ENCODE data around the gene SH2D3C. TPM values are rescaled to one million over a fixed set of nuclear protein-coding genes. Genes with fewer than 3 reads are reported as not detected.

The SH2D3C gene
- total and polyA plus RNA-seq, 9 of the 15 experiments (the other 6 are each of a cell fraction or from before 2014, with no cell fraction given), result 0.03 to 1.2 (median 0.22) TPM; not detected in 1

DNA sequence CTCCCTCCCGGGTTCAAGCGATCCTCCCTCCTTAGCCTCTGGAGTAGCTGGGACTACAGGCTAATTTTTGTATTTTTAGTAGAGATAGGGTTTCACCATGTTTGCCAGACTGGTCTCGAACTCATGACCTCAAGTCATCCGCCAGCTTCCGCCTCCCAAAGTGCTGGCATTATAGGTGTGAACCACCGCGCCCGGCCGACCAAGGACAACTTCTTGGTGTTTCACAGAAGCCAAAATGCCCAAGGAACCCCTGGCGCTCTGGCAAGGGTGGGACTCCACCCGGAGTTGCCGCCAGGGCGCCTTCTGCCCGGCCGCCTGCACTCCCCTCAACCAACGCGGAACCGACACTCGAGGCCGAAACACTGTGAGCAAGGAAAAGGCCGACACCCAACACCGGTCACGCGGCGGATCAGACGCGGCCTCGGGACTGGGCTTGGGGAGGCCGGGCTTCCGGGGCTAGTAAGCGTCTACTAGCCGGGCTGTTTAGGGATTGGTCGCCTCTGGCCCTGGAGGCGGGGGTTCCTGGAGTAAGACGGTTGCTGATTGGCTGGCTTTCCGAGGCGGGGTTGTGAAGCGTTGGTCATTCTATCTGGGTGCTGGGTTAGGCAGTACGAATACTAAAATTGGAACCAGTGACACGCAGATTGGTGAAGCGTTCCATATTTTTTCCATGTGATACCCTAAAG lies 79.3 kb downstream of the SH2D3C start (continued):
- TF ChIP-seq, protein P1, sequence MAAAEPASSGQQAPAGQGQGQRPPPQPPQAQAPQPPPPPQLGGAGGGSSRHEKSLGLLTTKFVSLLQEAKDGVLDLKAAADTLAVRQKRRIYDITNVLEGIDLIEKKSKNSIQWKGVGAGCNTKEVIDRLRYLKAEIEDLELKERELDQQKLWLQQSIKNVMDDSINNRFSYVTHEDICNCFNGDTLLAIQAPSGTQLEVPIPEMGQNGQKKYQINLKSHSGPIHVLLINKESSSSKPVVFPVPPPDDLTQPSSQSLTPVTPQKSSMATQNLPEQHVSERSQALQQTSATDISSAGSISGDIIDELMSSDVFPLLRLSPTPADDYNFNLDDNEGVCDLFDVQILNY (CRISPR knock-in tag; IDR thresholded peaks at IDR 0.05), result 0 out of 2 replicates have a peak, but pooled peaks have one; percentile 47
- TF ChIP-seq CREB1 (IDR thresholded peaks at IDR 0.05), result 0 out of 2 replicates have a peak, but pooled peaks have one; percentile 32
- TF ChIP-seq CREB1 (CRISPR knock-in tag; IDR thresholded peaks at IDR 0.05), result peak; percentile 82
- TF ChIP-seq ATF2 (CRISPR knock-in tag; IDR thresholded peaks at IDR 0.05), result no peak
- TF ChIP-seq ELF1 (tag; IDR thresholded peaks at IDR 0.05), result peak; percentile 89
- TF ChIP-seq, protein P2, sequence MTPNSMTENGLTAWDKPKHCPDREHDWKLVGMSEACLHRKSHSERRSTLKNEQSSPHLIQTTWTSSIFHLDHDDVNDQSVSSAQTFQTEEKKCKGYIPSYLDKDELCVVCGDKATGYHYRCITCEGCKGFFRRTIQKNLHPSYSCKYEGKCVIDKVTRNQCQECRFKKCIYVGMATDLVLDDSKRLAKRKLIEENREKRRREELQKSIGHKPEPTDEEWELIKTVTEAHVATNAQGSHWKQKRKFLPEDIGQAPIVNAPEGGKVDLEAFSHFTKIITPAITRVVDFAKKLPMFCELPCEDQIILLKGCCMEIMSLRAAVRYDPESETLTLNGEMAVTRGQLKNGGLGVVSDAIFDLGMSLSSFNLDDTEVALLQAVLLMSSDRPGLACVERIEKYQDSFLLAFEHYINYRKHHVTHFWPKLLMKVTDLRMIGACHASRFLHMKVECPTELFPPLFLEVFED (CRISPR knock-in tag; conservative IDR thresholded peaks at IDR 0.05), result 0 out of 2 replicates have a peak, but pooled peaks have one; percentile 6
- TF ChIP-seq, protein P3, sequence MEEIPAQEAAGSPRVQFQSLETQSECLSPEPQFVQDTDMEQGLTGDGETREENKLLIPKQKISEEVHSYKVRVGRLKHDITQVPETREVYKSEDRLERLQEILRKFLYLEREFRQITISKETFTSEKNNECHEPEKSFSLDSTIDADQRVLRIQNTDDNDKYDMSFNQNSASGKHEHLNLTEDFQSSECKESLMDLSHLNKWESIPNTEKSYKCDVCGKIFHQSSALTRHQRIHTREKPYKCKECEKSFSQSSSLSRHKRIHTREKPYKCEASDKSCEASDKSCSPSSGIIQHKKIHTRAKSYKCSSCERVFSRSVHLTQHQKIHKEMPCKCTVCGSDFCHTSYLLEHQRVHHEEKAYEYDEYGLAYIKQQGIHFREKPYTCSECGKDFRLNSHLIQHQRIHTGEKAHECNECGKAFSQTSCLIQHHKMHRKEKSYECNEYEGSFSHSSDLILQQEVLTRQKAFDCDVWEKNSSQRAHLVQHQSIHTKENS (CRISPR knock-in tag; IDR thresholded peaks at IDR 0.05), result no peak
- peak in 1 of 2 experiments; percentile 90; a peak in 2 of 4 replicates for TF ChIP-seq ZNF639 (CRISPR knock-in tag; conservative IDR thresholded peaks at IDR 0.05 in 1 of 2, IDR thresholded peaks at IDR 0.05 in 1 of 2)
- TF ChIP-seq ZNF239 (CRISPR knock-in tag; IDR thresholded peaks at IDR 0.05), result peak; percentile 38; the same call in 1 of the 2 replicates
- TF ChIP-seq PYGO2 (tag; IDR thresholded peaks at IDR 0.05), result 0 out of 2 replicates have a peak, but pooled peaks have one; percentile 52
- TF ChIP-seq ZNF133 (CRISPR knock-in tag; IDR thresholded peaks at IDR 0.05), result no peak
- no peak for TF ChIP-seq U2AF1 (optimal IDR thresholded peaks at IDR 0.05; ENCODE audit: low read depth, low read length)
- TF ChIP-seq, protein P4, sequence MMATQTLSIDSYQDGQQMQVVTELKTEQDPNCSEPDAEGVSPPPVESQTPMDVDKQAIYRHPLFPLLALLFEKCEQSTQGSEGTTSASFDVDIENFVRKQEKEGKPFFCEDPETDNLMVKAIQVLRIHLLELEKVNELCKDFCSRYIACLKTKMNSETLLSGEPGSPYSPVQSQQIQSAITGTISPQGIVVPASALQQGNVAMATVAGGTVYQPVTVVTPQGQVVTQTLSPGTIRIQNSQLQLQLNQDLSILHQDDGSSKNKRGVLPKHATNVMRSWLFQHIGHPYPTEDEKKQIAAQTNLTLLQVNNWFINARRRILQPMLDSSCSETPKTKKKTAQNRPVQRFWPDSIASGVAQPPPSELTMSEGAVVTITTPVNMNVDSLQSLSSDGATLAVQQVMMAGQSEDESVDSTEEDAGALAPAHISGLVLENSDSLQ (IDR thresholded peaks at IDR 0.05), result peak; percentile 50
- TF ChIP-seq NFIX (CRISPR knock-in tag; IDR thresholded peaks at IDR 0.05; ENCODE audit: low read depth), result peak; percentile 12; the same call in 1 of the 2 replicates
- 0 out of 2 replicates have a peak, but pooled peaks have one; percentile 40 for TF ChIP-seq MIER1 (IDR thresholded peaks at IDR 0.05; ENCODE audit: low read depth)
- TF ChIP-seq ZNF764 (CRISPR knock-in tag; IDR thresholded peaks at IDR 0.05; ENCODE audit: low read depth), result 0 out of 2 replicates have a peak, but pooled peaks have one; percentile 39
- no peak; the same call in 1 of the 2 replicates for TF ChIP-seq KAT7 (CRISPR knock-in tag; IDR thresholded peaks at IDR 0.05; ENCODE audit: borderline replicate concordance)

All from K562 (cell line).